Measurements from ENCODE around the gene FOXK1.

Gene FOXK1

DNA sequence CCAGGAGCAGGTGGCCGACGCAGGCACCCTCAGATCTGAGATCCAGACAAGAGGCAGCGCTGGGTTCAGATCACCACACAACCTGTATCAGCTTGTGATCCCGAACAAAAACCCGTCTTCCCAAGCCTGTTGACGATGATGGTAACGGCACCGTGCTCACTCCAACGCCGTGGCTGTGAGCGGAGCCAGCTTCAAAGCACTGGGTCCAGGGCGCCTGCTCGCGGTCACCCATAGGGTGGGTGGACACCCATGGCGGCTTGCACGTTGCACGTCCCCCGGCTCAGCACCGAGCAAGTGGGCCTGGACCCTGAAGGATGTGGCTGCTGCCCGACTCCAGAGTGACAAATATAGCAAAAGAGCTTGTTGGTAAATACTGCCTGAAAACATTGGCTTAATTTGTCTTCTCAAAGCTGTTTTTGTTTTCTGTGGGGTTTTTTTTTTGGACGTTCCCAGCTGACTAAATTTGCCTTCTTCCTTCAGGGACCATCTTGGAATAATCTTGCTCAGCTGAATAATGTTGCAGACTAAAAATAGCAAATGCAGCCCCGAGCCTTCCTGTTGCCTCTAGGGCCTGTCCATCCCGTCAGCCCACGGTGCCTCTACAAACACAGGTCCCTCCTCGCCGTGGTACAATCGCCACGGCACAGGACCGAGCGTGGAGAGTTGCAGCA lies 41.0 kb downstream of the FOXK1 start:
- no peak for DNase-seq (ENCODE audit: low read depth)

DNA sequence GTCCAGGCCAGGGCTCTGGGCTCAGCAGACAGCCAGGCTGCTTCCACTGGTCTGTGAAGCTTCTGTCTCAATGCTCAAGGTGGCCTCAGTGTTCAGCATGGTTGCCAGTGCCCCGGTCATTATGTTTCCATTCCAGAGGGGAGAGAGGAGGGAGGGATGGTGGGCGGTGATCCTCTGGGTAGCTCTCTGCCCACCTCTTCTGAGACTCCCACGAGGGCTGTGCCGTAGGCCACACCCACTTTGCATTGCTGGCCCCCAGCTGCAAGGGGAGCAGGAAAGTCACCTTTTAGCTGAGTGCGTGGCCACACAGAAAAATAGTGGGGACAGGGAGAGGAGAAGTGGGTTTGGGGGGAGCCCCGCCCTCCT lies 42.5 kb downstream of the FOXK1 start:
- DNase-seq (ENCODE audit: low read depth) = no peak

DNA sequence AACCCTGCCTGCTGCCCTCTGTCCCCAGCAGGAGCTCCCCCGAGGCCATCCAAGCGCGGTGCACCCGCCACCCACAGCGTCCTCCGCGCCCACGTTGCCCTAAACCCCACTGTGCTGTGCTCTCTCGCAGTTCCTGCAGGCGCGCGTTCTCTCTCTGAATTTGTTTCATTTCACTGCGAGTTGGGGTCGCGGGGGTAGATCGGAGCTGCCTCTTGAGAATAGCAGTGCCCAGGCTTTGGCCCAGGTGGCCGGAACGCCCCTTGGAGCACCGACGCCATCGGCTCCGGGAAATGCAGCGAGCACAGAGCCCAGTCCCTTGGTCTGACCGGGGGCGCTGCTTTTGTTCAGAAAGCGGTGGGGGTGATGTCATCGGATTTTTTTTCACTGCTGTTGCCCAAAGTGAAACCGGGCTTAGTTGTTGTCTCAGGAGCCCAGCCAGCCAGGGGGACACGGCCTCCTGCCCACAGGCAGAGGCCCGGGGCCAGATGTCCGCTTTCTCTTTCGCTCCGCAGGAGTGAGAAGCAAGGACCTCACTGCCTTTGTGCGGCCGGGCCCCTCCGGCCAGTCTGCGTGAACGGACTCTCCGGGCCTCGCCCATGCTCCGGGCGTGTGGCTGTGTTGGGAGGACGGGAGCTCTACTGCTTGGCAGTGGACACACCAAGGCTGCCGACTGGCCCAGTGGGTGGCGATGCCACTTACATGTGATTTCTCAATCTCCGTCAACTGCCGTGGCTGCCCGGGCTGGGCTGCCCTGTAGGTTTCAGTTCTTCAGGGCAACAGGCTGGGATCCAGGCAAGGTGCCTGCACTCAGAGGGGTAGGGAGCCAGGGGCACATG lies 43.1 kb downstream of the FOXK1 start:
- peak; percentile 11 for DNase-seq (ENCODE audit: low read depth)

DNA sequence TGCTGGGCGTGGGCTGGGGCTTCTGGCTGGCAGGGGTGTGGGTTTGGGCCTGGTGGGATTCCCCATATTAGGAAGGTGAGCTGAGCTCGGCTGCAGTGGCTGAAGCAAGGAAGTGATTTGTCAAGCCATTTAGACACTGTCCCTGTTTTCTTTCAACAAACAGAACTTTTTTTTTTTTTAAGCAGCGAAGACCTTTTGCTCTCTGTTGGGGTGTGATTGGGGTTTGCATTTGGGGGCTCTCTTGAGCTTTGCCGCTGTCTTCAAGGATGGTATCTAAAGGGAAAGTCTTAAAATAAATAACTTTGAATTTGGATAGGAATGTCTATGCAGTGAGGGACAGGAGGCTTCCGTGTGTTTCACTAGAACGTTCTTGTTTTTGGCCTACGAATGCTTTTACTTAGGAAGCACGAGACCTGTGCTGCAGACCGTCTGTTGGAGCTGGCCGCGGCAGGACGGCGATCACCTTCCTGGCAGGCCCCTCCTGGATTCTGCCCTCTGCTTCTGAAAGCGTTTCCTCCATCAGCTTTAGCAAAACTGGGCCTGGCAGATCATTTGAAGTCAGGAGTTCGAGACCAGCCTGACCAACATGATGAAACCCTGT lies 43.9 kb downstream of the FOXK1 start:
- DNase-seq (ENCODE audit: low read depth) = no peak

DNA sequence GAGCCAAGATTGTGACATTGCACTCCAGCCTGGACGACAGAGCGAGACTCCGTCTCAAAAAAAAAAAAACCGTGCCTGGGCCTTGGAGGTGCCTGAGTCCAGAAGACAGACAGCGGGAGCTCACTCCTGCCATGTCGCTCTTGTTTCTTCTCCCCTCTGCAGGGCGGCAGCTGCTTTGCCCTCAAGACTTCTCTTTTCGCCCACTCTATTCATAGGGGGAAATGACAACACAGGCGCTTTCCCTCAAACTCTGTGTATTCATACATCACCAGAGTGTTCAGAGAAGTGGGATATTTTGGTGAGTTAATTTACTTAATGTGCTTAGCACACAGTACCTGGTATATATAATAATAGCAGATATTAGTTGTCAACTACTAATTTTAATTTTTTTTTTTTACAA lies 44.5 kb downstream of the FOXK1 start:
- no peak for DNase-seq (ENCODE audit: low read depth)

DNA sequence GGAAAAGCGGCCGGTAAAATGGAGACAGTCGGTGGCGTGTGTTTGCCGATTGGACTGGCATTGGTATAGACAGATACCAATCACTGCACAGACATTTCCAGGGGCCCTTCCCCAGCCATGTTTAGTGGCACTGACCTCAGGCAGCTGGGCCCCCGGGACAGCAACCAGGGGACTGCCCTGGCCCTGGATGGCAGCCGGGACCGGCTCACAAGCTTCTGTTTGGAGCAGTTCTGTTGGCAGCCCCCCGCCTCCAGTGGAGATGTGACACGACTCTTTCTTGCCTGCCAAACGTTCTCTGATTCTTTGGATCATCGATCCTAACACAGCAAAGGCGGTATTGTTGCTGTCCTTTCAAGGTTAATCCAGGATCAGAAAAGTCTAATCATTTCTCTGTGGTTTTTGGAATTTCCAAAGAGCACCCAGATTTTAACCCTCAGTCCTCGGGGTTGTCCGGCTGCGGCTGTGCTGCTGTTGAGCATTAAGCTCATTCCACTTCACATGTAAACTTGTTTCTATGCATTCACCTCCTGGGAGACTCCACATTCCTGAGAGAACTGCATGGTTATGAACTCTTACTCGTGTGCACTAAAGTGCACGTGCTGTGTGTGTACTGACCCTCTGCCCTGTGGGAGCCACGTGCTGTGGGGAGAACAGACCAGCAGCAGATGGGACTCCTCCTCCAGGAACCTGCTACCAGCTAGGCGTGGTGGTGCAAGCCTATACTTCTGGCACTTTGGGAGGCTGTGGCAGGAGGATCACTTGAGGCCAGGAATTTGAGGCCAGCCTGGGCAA lies 46.0 kb downstream of the FOXK1 start:
- no peak for DNase-seq (ENCODE audit: low read depth)

GRCh38 chr7:4729266-4729665 lies 47.2 kb downstream of the FOXK1 start:
- DNase-seq (ENCODE audit: low read depth) = no peak

DNA sequence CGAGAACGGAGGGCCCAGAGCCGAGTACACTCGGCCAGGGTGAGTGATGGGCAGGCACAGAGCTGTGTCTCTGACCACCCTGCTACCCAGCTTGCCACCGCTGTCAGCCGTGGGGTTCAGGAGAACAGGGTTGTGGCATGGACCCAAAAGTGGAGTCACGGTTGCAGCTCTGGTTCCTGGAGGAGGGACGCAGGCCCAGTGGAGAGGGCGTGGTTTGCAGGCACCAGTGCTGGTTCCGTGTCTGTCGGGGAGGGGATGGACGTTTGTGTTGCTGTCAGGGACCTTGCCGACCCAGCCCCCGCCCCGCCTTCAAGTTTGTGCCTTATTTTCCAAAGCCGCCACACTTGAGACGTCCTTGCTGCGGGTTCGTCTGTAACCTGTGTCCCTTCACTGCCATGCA lies 48.2 kb downstream of the FOXK1 start:
- no peak for DNase-seq (ENCODE audit: low read depth)

GRCh38 chr7:4730971-4731370 lies 48.9 kb downstream of the FOXK1 start:
- DNase-seq (ENCODE audit: low read depth) = no peak

GRCh38 chr7:4731803-4732202 lies 49.7 kb downstream of the FOXK1 start:
- DNase-seq (ENCODE audit: low read depth) = no peak

DNA sequence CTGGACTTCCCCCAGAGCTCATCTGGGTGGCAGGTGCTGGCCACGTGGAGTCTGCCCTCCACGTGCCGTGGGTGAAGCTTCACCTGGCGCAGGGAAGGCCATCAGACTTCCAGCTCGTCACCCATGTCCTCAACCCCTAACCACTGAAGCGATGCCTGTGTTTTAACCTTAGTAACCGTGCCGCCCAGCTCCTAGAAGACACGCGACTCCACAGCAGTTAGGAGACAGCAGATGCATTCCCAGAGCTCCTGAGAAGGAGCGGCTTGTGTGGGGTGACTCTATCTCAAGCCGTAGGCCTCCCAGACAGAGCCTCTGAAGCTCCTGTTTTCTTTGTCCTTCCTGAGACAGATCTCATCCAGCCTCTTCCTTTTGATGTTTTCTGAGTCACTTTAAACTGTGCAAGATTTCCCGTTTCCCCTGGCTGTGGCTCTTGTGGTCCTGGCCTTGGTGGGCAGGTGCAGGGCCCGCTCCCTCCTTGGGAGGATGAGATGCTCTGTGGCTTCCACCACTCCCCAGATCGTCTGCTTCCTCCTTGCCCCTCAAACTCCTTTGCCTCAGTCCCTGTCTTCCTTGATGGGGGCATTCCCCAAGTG lies 51.9 kb downstream of the FOXK1 start:
- DNase-seq (ENCODE audit: low read depth) = no peak

DNA sequence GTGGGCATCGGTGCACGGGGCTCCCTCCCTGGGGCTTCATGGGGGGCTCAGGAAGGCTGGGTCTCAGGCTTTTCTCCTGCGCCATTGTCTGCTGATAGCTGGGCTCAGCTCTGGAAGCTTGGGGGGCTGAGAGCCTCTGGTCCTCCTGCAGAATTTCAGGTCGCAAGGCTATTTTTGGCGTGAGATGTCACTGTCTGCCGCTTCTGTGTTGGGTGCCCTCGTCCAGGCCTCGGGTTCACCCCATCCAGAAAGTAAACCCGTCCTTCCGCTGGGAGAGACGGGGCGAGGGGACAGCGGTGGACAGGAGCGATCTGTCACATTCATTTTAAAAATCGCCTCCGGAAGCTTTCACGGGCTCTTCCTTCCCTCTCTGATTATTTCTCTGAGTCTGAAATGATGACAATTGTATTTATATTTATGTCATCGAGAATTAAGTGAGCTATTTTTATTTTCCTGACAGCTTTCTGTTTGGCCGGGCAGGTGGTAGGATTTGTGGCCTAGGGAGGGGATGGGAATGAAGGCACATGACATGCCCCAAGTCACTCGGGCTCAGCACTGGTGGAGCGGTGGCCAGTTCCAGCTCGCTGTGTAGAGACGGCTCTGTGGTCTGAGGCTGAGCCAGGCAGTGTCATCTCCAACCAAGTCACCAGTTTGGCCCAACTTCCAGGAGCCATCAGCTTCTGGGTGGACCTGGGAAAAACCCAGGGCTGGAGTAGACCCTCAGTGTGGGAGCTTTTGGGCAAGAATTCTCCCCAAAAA lies 52.7 kb downstream of the FOXK1 start:
- no peak for DNase-seq (ENCODE audit: low read depth)

- no peak for DNase-seq (ENCODE audit: low read depth)
These were observed 55.2 kb downstream of the FOXK1 start for GRCh38 chr7:4737300-4737699.

DNA sequence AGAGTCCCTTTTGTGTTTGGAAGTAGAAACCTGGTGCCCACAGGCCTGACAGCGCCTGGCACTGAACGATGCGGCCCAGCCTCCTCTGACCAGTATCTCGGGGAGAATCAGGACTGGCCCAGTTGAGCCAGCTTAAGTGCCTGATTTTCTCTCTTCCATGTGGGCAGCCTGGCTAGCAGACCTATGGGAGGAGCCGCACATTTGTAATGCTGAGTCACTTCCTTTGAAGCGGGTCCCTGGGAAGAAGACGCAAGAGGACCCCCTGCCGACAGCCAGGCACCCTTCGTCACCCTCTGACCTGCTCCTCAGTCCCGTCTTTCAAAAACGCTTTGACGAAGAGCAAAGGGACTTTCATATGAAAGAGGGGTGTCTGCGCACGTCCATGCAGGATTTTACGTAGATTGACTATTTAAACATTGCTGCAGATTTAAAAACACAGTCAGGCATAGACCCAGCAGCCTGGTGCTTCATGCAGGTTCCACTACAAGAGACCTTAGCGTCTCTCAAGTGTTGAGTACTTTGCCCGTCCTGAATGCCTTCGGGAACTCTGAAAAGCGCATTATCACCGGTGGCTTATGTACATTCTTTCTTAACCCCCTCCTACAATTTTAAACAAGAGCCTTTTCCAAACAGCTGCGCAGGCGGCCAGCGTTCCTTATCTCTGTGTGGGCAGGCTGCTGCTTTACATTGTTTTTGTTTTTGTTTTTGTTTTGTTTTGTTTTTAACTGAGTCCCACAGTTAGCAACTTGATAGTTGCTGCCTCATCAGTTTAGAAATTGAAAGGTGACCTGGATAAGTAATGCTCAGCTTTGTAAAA lies 56.8 kb downstream of the FOXK1 start:
- DNase-seq (ENCODE audit: low read depth) = no peak

DNA sequence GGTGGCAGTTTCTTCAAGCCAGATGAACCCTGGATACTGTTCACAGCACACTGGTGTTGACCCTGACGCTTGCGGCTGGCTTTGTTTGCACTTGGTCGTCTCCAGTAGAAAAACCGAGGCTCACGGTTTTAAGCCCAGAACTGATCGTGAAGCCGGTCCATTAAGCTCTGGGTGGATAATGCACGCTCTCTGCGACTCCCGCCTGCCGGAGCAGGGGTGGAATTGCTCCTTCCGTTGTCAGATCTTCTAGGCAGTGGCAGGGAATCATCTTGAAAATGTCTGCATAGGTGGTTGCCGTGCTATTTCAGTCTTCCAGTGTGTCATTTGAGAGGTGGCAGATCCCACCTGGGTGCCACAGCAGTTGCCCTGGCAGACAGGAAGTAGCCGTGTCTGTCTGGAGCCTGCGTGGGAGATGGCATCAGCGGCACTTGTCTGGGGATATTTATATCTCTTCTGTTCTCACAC lies 57.5 kb downstream of the FOXK1 start:
- peak; percentile 14 for DNase-seq (ENCODE audit: low read depth)

GRCh38 chr7:4740796-4741195 lies 58.7 kb downstream of the FOXK1 start:
- DNase-seq (ENCODE audit: low read depth) = no peak

DNA sequence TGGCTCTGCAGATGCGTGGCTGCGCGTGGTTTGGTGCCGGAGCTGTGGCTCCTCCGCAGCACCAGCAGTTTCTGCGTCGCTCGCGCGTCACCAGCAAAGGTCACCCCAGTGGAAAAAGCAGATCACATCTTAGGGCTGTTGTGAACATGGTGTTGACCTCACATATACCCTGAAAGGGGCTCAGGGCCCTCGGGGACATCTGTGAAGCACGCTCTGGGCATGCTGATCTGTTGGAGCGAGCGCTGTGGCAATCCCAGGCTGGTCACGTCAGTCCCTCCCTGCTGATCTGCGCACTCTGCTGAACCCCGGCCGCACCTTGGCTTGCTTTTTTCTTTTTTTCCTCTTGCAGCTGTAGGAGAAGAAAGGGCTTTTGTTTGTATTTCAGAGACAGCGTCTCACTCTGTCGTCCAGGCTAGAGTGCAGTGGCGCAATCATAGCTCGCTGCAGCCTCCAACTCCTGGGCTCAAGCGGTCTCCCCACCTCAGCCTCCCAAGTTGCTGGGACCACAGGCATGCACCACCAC lies 60.0 kb downstream of the FOXK1 start:
- no peak for DNase-seq (ENCODE audit: low read depth)

DNA sequence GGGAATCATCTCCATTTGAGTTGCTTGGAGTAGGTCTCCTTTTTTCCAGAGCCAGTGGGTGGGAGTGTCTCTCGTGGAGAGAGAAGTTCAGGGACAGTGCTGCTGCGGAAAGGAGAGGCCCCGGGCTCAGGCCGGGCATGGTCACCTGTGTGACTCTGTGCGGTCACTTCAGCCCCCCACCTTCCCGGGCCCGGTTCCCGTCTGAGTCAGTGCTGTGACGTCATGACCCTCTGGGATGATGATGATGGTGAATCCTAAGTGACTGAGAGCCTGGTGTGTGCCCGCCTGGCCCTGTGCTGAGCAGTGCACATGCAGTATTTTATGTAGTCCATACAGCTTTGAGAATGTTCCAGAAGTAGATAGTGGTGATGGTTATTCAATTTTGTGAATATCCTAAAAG lies 60.8 kb downstream of the FOXK1 start:
- no peak for DNase-seq (ENCODE audit: low read depth)

- DNase-seq (ENCODE audit: low read depth) = peak; percentile 56
These were observed 62.5 kb downstream of the FOXK1 start for GRCh38 chr7:4744391-4745264.

Data from activated T-helper 1 cell treated with Interleukin-2 at 50 U/mL for 16 hours (primary cell).